Osteoblast (primary cell): Measurements from ENCODE around the gene SPNS1. TPM values are rescaled to one million over a fixed set of nuclear protein-coding genes. Genes with fewer than 3 reads are reported as not detected.

Source experiments
- DNase-seq: peaks from one replicate; pipeline ENCODE4 v3.0.0; 2011; ENCODE audit warnings: low spot score, mixed read lengths; ENCODE audit not compliant: insufficient read length; ENCODE audit errors: missing footprints
- H2AFZ ChIP-seq: 2 replicates; pipeline ENCODE4 v1.6.0; 2011; ENCODE audit warnings: mild to moderate bottlenecking, low read length
- H3K27ac ChIP-seq: 2 replicates; pipeline ENCODE4 v1.5.1; 2011; ENCODE audit warnings: mild to moderate bottlenecking, low read depth, low read length, moderate library complexity
- H3K27me3 ChIP-seq: 2 replicates; pipeline ENCODE4 v1.6.0; 2012; ENCODE audit warnings: mild to moderate bottlenecking, control low read depth, inconsistent platforms, low read length, moderate library complexity; ENCODE audit not compliant: insufficient read depth
- H3K36me3 ChIP-seq: 2 replicates; pipeline ENCODE4 v1.5.1; 2011; ENCODE audit warnings: mild to moderate bottlenecking, low read length, control low read depth, moderate library complexity; ENCODE audit not compliant: insufficient read depth
- H3K4me1 ChIP-seq: 2 replicates; pipeline ENCODE4 v1.5.1; 2011; ENCODE audit warnings: mild to moderate bottlenecking, low read length, control low read depth, moderate library complexity; ENCODE audit not compliant: insufficient read depth
- H3K4me2 ChIP-seq: 2 replicates; pipeline ENCODE4 v1.6.0; 2011; ENCODE audit warnings: mild to moderate bottlenecking, low read length; ENCODE audit not compliant: insufficient read depth
- H3K4me3 ChIP-seq: fragments of 200-600 bp; sonication (generic); 3 replicates; pipeline ENCODE4 v1.5.1; 2012; ENCODE audit warnings: mild to moderate bottlenecking, low read length, inconsistent platforms; ENCODE audit not compliant: insufficient read depth
- H3K79me2 ChIP-seq: 2 replicates; pipeline ENCODE4 v1.6.0; 2012; ENCODE audit warnings: mild to moderate bottlenecking, low read length, control low read depth, inconsistent platforms; ENCODE audit not compliant: insufficient read depth
- H3K9me3 ChIP-seq: 2 replicates; pipeline ENCODE4 v1.5.1; 2011; ENCODE audit warnings: low read depth, low read length, control low read depth
- H4K20me1 ChIP-seq: 2 replicates; pipeline ENCODE4 v1.6.0; 2012; ENCODE audit warnings: mild to moderate bottlenecking, low read length, control low read depth; ENCODE audit not compliant: insufficient read depth
- total RNA-seq: library from RNA; depleted of rRNA; stranded (reverse); fragments of >200 nt; gene quantifications from 2 replicates; pipeline ENCODE4 v1.2.3, GENCODE V29; 2012
- TF ChIP-seq, protein P1 (sequence below): IDR thresholded peaks from 2 replicates; pipeline ENCODE4 v1.5.1; 2011; ENCODE audit warnings: mild to moderate bottlenecking, low read depth, low read length, moderate library complexity; ENCODE audit errors: extremely low read depth

Gene SPNS1
- total RNA-seq, 1 donor = 50.7 TPM

DNA sequence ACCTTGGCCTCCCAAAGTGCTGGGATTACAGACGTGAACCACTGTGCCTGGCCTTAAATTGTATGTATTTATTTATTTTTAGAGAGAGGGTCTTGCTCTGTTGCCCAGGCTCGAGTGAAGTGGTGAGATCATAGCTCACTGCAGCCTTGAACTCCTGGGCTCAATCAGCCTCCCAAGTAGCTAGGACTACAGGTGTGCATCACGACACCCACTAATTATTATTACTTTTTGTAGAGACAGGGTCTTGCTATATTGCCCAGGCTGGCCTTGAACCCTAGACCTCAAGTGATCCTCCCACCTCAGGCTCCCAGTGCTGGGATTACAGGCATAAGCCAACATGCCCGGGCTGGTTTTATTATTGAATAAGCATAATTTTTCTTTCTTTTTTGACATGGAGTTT, 27.9 kb upstream of the SPNS1 start:
- no peak for DNase-seq
- H3K36me3 ChIP-seq = no peaks in the 10 kb centered on the region

DNA sequence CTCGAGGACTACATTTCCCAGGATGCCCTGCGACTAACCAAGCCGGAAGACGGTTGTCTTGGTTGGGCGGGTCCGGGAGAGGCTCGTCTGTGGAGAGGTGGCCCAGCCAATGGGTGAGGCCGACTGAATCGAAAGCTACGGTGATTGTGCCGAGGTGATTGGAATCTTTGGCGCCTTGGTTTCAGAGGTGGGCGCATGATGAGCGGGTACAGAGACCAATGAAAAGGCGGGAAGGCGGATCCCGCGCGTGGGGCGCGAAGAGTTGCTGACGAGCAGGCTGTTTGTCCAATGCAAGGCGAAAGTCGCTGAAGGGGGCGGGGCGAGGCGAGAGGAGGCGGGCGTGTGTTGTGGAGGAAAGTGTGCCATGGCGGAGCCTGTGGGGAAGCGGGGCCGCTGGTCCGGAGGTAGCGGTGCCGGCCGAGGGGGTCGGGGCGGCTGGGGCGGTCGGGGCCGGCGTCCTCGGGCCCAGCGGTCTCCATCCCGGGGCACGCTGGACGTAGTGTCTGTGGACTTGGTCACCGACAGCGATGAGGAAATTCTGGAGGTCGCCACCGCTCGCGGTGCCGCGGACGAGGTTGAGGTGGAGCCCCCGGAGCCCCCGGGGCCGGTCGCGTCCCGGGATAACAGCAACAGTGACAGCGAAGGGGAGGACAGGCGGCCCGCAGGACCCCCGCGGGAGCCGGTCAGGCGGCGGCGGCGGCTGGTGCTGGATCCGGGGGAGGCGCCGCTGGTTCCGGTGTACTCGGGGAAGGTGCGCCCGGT, 23.7 kb upstream of the SPNS1 start, which contains the start of gene NFATC2IP:
Gene NFATC2IP, plus strand, starts transcription at position 290 of the 762 bp plus-strand sequence. Its CDS starts 75 bp downstream, at position 365.
- peak; percentile 100 for DNase-seq
- Histone ChIP-seq H3K79me2 (peaks cover 20% of the 10 kb centered on the region), H3K9me3 (no peaks in the 10 kb centered on the region), H2AFZ (peak within 1 kb of the TSS; percentile 96), H3K4me3 (peak within 1 kb of the TSS; percentile 93), H3K4me1 (peaks cover 12% of the 10 kb centered on the region), H3K4me2 (peak within 1 kb of the TSS; percentile 94), H3K27ac (peak within 1 kb of the TSS; percentile 39), H4K20me1 (no peaks in the 10 kb centered on the region), H3K27me3 (no peaks in the 10 kb centered on the region), H3K36me3 (peaks cover 24% of the 10 kb centered on the region)
- TF ChIP-seq, protein P1, sequence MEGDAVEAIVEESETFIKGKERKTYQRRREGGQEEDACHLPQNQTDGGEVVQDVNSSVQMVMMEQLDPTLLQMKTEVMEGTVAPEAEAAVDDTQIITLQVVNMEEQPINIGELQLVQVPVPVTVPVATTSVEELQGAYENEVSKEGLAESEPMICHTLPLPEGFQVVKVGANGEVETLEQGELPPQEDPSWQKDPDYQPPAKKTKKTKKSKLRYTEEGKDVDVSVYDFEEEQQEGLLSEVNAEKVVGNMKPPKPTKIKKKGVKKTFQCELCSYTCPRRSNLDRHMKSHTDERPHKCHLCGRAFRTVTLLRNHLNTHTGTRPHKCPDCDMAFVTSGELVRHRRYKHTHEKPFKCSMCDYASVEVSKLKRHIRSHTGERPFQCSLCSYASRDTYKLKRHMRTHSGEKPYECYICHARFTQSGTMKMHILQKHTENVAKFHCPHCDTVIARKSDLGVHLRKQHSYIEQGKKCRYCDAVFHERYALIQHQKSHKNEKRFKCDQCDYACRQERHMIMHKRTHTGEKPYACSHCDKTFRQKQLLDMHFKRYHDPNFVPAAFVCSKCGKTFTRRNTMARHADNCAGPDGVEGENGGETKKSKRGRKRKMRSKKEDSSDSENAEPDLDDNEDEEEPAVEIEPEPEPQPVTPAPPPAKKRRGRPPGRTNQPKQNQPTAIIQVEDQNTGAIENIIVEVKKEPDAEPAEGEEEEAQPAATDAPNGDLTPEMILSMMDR = no peak

More for the DNA sequence above, 27.9 kb upstream of the SPNS1 start:
- Histone ChIP-seq H3K9me3 (no peaks in the 10 kb centered on the region), H3K27ac (no peak overlapping the region), H3K4me3 (no peak overlapping the region), H3K27me3 (no peaks in the 10 kb centered on the region), H3K4me1 (peaks cover 10% of the 10 kb centered on the region), H2AFZ (no peak overlapping the region), H4K20me1 (no peaks in the 10 kb centered on the region), H3K79me2 (peaks cover 8% of the 10 kb centered on the region), H3K4me2 (no peak overlapping the region)
- TF ChIP-seq, protein P1 = no peak

- Histone ChIP-seq H3K27ac (peak overlapping the region; percentile 39), H3K27me3 (no peaks in the 10 kb centered on the region), H3K36me3 (peaks cover 28% of the 10 kb centered on the region), H3K9me3 (no peaks in the 10 kb centered on the region), H3K4me1 (peaks cover 12% of the 10 kb centered on the region), H3K79me2 (peaks cover 20% of the 10 kb centered on the region), H3K4me2 (peak overlapping the region; percentile 94), H3K4me3 (peak overlapping the region; percentile 93), H4K20me1 (no peaks in the 10 kb centered on the region), H2AFZ (peak overlapping the region; percentile 78)
- TF ChIP-seq, protein P1 = no peak
- DNase-seq = peak; percentile 87
Observed at GRCh38 chr16:28951410-28951943, 23.1 kb upstream of the SPNS1 start.

GRCh38 chr16:28958216-28958615, 16.4 kb upstream of the SPNS1 start:
- Histone ChIP-seq H3K9me3 (no peaks in the 10 kb centered on the region), H3K4me3 (no peak overlapping the region), H3K4me1 (no peaks in the 10 kb centered on the region), H4K20me1 (no peaks in the 10 kb centered on the region), H3K27ac (no peak overlapping the region), H2AFZ (no peak overlapping the region), H3K27me3 (no peaks in the 10 kb centered on the region), H3K4me2 (no peak overlapping the region), H3K36me3 (peaks cover 50% of the 10 kb centered on the region), H3K79me2 (peaks cover 5% of the 10 kb centered on the region)
- TF ChIP-seq, protein P1 = no peak
- peak; percentile 37 for DNase-seq
